ENCODE results near the gene C1orf105.
"Not testable (repeated sequence)": the region's sequence is repeated elsewhere in the genome, so short reads cannot be mapped to it uniquely, and the experiment has no call there.

Gene C1orf105

DNA sequence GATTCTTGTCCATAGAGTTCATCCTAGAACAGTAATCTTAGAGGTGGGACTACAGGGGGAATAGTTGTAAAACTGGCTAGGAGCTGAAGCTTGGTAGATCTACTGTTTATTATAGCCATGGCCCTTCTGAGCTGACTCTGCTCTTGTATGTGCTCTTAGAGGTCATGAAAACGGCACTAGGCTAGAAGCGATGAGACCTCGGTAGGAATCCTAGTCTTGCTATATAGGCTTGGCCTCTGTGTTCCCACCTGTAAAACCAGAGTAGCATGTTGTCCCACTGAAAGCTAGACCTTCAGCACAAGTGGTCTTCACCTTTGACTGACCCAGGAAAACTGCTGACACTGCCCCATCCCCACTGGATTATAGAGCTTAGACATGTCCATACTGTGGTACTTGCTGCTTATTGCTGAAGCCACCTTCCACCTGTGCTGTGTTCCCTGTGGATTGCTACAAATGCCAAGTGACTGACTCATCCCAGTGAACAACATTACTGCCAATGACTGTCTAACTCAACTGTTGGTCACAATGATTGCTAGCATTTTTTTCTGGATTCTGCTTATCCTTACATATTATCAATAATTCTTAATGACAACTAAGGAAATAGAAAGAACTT is 46.4 kb downstream of the C1orf105 start:
- DNase-seq: no peak

DNA sequence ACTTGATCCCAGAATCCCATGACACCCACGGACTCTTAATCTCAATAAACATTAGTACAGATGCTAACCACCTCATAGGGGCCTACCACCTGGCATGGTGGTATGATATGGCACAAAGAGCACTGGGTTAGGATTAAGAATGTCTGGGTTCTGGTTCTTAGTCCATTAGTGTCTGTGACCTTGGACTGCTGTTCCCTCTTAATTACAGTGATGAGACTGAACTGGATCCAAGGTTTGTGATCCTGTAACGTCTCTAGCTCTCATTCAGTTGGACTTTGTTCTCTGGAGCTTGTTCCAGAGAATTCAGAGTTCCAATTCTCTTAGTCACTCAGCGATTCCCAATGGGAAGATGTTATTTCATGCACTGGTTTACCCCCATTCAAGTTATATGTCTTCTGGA is 47.0 kb downstream of the C1orf105 start:
- no peak for DNase-seq

DNA sequence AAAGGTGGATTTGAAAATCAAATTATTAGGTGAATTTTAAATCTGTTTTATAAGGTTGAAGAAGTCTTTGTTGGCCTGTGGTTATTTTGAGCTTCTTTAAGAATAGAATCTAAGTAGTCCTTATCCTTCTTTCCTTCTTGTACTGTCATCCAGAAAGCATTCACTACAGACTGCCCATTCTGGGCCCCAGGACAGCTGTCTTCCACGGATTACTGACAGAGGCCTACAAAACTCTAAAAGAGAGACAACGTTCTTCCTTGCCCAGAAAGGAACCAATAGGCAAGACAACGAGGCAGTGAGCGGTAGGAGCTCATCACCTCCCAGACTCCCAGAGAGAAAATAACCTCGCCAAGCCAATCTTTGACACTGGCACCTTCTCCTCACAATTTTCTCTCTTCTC is 47.8 kb downstream of the C1orf105 start:
- DNase-seq: no peak

DNA sequence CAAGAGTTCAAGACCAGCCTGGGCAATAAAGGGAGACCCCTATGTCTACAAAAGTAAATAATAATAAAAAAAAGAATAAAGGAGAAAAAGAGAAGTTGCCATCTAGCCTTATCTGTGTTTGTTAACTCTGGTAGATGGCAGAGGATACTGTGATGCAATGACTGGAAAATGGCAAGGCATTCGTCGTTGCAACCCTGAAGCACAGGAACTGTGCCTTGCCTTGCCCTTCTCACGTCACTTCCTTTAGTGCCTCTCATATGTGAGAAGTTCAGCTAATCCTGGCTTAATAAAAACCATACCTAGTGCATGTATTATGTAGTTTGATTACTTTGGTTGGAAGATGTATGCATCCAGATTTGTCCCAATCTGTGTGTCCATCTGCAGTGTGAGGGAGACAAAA is 49.2 kb downstream of the C1orf105 start:
- DNase-seq: no peak

DNA sequence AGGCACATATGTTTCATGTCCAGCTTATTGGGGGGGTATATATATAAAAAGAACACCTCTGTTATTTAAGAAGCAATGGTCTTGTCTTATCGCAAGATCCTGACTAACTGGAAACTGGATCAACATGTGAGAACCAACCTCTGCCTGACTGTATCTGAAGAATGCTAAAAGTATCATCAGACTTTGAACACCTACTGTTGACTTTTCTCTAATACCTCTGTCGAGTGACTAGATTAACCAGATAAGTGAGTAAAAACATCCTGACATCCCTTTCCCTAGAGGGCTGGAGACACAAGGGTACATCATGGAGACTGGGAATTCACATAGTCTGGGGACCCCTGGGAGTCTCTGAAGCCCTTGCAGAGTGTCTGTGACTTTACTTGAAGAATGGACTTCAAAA is 49.7 kb downstream of the C1orf105 start:
- no peak for DNase-seq

DNA sequence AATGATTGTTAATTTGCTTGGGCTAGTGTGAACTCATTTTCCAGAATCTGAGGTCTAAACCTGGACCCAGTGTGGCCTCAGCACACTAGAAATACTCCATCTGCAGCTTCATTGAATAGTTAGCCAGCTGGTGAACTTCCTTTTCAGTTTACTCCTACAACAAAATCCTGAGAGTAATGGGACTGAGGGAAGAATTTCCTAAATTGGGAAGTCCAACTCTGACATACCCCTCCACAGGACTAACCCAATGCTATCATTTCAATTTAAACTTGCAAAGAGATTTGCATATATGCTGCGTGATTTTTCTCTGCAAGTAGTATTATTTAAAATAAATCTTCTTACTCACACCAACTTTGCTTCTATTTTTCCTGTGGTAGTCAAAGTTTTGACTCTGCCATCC is 51.2 kb downstream of the C1orf105 start:
- DNase-seq: no peak

DNA sequence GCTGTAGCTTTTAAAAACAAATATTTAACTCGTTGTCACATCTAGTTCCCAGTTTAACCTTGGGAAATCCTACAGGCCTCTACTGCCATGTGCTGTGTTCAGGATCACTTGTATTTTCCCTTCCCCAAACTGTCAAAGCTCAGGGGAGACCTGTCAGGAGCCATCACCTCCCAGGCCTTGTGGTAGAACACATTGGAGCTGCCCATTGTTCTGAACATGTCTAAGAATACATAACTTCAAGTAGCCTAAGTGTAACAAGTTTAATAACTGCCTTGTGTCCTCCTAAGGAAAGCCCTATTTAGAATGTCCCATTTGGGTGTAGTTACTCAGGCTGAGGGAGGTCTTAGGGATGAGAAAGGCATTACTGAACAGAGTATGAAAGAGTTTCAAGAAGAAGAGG is 52.0 kb downstream of the C1orf105 start:
- no peak for DNase-seq

DNA sequence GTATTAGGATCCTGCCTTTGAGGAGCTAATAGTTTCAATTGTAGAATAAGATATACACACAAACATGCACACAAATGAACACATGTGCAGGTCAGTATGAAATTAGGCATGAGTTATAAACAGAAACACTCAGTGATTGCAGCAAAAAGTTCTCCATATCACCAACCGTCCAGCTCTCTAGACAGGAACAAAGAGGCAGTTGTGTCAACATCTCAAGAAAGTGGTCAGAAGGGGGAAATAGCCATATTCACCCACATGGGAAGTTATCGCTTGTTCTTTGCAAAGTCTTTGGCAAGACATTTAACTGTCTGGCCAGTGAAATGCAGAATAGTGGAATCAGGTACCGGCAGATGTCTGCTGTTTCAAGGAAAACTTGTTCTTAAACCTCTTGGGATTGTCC is 52.8 kb downstream of the C1orf105 start:
- DNase-seq: no peak

DNA sequence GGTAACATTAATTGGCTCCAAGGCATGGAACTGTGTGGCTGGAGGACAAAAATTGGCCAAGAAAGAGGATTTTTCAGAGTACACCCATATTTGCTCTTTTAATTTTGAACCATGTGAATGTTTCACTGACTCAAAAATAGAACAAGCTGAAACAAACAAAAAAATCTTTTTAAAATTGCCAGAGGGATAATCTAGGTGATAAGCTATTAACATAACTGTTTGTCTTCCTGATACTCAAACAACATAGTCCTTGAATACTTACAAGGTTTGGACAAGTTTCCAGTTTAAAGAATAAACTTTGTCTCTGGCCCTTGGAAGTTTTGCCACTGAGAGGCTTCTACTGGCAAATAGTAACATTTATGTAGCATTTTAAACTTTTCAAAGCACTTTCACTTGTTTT is 53.4 kb downstream of the C1orf105 start:
- DNase-seq: no peak

DNA sequence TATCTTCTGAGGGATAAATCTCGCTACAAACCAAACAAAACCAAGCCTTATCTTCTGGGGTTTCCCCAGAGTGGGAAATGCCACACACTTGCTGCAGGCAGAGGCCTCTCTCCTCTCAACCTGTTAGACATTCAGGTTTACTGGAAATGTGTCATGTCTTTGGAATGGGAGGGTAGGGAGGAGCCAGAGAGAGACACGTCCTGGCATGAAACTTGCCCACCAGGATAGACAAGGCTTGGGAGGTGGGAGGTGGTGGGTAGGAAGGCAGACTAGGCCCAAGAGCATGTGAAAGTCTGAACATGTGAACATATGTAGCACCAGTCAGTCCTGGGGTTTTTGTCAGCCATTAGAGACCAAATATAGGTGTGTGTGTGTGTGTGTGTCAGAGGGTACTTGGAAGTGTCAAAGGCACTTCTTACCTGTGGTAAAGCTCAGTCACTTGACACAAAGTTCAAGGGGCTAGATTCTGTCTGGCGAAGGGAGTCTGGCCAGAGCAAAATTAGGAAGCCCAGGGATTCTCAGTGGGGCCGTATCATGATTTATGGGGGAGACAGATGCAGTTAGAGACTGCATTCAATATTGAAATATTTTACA is 55.8 kb downstream of the C1orf105 start:
- DNase-seq: no peak

DNA sequence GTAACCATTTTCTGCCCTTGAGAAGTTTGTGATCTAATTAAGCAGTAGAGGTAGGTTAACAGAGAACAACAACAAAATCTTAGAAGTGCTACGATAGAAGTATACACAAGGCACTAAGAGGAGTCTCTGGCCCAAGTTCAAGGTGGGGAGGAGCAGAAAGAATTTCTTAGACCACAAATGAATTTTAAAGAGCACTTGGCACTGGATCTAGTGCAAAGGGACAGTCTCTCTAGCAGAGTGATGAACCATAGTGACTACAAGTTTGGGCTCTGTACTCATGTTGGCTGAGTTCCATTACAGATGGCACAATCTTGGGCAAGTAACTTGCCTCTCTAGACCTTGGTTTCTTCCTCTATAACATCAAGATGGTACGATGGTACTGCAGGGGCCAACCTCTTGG is 56.7 kb downstream of the C1orf105 start:
- no peak for DNase-seq

DNA sequence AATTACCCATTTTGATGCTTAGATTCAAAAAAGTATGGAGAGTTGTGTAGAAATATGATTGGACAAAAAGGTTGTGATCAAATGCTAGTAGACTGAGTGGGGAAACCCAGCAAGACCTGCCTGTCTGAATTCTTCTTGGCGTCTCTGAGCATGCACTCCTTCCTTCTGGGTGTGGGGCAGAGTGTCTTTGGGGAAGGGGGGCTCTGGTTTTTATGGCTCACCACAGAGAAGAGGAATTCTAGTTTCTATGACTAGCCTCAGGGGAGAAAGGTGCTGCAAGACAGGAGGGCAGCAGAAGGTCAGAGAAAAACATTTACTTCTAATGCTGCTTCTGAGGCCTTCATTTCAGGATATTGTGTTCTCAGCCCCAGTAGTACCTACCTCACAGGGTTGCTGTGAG is 57.3 kb downstream of the C1orf105 start:
- no peak for DNase-seq

DNA sequence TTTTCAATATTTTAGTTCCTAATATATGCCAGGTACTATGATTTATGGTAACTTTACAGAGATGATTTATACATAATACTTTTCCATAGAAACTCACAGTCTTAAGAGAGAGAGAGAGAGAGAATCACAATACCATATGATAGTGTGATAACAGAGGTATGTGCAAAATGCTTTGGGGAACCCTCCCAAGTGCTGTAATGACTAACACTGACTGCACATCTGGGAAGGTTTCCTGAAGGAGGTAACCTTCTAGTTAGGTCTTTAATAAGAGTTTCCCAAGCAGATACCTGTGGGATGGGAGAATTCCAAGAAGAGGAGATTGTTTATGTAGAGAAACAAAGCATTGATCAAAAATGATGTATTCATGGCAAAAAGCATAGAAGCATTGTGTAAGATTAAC is 58.0 kb downstream of the C1orf105 start:
- no peak for DNase-seq

DNA sequence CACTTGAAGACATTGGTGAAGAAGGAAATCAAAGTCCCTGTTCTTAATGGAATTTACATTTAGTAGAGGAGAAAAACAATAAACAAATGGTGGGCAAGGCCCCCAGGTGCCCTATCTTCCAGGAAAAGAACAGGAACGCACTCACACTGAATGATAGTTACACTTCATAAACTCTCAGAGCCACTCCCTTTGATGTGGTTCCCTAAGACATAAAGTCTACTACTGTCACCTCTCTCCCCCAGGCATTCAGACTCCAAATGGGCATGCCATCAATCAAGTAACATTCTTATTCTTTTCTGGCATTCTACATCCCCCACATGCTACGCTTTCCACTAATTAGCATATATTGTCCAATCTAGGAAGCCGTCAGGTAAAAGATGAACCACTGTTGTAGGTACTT is 59.9 kb downstream of the C1orf105 start:
- DNase-seq: no peak

DNA sequence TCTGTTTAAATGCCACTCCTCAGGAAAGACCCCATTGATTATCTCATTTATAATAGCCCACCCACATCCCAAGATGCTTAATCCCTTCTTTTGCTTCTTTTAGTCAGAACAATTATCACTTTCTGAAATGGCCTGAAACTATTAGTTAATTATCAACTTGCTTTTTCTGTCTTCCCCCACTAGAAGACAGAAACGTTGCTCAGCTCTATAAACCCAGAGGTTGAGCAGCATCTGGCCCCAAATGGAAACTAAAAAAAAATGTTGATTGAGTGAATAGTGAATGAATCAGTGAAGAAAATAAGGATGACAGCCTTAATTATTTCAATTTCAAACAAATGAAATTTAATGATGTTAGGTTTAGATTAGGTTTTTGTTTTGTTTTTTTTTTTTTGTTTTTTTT is 61.6 kb downstream of the C1orf105 start:
- DNase-seq: no peak

DNA sequence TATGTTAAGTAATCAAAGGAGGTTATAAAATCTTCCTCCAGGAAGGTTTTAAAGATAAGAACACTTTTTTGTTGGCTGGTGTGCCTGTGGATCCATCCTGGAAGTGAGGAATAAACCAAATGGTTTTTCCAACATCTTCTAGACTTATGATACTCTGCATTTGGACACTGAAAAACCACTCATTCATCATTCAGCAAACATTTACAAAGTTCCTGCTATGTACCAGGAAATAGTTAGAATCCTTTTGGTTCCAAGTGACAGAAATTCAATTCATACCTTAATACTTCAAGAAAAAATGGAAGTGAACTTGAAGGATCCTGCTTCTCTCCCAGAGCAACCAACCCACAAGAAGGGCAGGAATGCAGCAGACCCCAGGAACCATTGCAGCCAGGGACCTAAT is 63.0 kb downstream of the C1orf105 start:
- no peak for DNase-seq

DNA sequence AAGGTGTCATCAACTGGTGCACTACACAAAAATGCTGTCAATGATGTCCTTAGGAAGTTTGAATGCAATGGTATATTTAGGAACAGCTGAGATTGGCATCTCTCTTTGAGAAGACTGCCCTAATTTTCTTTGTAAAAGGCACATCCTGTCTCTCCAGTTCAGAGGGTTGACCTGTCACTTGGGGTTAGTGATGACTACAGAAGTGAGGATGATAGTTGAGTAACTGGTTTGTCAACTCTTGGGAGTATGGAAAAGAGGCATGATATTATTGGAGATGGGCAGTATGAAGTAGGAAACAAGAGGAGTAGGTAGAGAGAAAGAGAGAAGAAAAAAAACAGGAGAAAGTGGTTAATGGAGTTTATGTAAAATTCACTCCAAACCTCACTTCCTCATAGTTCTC is 63.8 kb downstream of the C1orf105 start:
- DNase-seq: no peak

DNA sequence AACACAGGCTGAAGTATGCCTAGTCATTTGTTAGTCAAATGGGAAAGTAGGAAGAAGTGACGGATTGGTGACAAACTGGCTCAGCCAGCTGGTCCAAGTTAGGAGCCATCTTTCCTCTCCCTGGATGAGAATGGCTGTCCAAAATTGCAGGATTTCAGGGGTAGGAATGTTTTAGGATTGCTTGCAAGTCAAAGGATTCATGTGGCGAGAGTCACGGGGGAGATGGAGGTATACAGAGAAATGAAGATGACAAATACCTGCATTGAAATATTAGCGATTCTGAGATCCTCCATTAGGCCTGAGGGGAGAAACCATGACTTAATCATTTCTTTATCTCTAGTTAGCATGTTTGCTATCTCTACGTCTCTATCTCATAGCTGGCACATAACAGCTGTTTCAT is 65.1 kb downstream of the C1orf105 start:
- DNase-seq: no peak

DNA sequence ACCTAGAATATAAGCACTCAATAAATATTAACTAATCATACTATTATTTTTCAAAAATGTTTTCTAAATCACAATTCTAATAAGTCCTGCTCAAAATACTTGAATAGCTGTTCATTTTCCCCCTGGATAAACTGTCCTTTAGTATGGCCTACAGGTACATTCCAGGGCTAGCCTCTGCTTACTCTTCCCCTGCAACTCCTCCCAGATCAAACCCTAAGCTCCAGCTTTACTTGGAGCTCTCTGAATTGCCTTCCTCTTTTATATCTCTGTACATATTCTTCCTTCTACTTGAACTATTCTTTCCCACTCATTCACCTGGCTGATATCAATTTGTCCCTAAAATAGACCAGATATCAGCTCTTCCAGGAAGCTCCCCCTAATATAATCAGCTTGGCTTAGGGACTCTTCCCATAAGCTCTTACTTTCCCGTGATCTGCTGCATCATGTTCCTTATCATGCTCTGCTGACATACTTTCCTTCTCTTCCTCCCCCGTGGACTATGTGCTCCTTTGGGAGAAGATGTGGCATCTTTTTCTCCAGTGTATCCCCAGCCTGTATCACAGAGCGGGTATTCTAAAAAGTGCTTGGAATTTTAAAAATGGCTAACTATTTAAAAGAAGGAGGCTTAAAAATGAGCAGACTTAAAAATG is 66.4 kb downstream of the C1orf105 start:
- DNase-seq: no peak

DNA sequence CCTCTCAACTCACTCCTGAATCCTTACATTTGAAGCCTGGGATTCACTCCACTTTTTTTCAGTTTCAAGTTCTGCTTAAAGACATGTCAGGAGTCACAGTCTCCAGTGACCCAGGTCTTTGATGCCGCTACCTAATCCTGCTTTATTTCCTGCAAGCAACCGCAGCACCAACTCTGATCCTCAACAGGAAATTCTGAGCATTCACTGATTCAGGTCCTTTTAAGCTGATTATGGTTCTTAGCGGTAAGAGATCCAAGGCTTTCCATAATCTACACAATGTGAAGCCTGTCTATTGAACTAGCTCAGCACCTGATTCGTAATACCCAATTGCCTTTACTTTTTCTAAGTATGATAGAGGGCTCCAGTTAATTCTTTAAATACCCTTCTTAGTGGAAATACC is 67.1 kb downstream of the C1orf105 start:
- no peak for DNase-seq

DNA sequence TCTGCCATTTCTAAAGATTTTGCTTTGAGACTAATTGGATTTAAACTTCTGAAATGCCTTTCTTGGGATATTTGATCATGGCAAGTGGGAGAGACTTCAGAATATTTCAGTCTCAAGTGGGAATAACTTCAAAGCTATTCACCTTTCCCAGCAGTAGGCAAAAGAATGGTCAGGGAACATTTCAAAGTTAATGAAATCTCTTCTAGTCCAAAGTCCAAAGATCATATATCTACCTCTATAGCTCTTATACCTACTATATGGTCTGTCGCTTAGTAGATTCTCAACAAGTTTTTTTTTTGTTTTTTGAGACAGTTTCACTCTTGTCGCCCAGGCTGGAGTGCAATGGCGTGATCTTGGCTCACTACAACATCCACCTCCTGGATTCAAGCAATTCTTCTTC is 67.9 kb downstream of the C1orf105 start:
- DNase-seq: no peak

DNA sequence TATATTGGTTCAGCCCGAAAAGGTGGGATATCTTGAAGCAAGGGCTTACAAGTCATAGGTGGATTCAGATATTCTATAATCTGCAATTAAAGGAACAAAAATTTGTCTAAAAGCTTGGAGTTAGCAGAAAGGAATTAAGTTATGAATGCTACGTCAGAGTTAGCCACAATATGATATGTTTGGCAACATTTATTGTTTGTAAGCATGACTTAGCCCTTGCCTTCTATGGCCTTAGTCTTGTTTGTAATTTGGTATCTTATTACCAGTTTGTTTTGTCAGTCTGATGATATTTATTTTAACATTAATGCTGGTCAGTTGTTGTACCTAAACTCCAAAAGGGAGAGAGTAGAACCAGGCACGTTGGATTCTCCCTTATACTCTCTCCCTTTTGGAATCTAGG is 69.4 kb downstream of the C1orf105 start:
- DNase-seq: no peak

DNA sequence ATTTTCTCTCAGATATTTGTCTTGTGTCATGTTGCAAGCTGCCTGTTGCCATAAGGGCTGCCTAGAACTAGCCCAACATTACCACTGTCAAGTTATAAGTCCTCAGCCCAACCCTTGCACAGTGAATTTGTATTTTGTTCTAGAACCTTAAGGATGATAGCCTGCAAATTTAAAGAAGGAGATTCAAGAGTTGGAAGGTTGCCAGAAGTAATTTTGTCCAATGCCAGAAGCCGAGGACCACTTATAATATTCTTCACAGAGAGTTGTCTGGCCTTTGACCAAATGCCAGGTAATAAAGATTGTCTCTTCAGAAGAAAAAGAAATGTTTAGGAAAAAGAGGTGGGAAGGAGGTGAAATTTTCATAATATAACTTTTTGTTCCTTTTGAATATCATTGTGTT is 71.9 kb downstream of the C1orf105 start:
- no peak for DNase-seq

DNA sequence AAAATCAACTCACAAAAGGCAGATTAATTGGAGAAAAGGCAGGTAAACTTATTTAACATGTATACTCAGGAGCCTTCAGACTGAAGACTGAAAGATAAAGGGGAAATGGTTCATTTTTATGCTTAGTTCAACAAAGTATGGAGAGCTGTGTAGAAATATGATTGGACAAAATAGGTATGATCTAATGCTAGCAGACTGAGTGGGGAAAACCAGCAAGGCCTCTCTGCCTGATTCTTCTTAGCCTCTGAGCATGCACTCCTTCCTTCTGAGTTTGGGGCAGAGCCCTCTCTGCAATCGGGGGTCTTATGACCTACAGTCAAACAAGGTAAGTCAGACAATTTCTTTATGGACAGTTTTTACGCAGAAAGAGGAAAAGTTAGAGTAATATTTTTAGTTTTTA is 73.7 kb downstream of the C1orf105 start:
- no peak for DNase-seq

DNA sequence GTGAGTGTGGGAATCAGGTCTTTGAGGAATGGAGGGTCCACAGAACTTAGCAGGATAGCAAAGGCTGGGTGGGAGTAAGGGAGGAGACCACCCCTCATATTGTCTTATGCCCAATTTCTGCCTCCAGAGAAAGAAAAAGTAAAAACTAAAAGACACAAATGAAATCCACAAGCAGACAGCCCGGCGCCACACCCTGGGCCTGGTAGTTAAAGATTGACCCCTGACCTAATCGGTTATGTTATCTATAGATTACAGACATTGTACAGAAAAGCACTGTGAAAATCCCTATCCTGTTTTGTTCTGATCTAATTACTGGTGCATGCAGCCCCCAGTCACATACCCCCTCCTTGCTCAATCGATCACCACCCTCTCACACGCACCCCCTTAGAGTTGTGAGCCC is 75.6 kb downstream of the C1orf105 start:
- not testable (repeated sequence) for DNase-seq
